ENCODE data around the gene HSPA1L. TPM values are rescaled to one million over a fixed set of nuclear protein-coding genes. Genes with fewer than 3 reads are reported as not detected.
A peak's percentile ranks its signal among the peaks of the same experiment; 100 is the strongest.

HSPA1L gene
- total RNA-seq, 1 donor: 0.86 TPM

- DNase-seq (ENCODE audit: low read depth): peak; percentile 13
- no peak overlapping the region for H3K4me3 ChIP-seq (ENCODE audit: low read depth, low read length)
- no peak for TF ChIP-seq CTCF (IDR thresholded peaks at IDR 0.05; ENCODE audit: insufficient read depth, low read depth, low read length)
These were observed 22.3 kb downstream of the HSPA1L start for GRCh38 chr6:31792761-31793171.

GRCh38 chr6:31792090-31792374 lies 23.1 kb downstream of the HSPA1L start:
- TF ChIP-seq CTCF (IDR thresholded peaks at IDR 0.05; ENCODE audit: insufficient read depth, low read depth, low read length): no peak
- no peak overlapping the region for H3K4me3 ChIP-seq (ENCODE audit: low read depth, low read length)
- DNase-seq (ENCODE audit: low read depth): no peak

- H3K4me3 ChIP-seq (ENCODE audit: low read depth, low read length): no peak overlapping the region
- DNase-seq (ENCODE audit: low read depth): peak; percentile 40
- TF ChIP-seq CTCF (IDR thresholded peaks at IDR 0.05; ENCODE audit: insufficient read depth, low read depth, low read length): peak; percentile 74
These were observed 23.6 kb downstream of the HSPA1L start for GRCh38 chr6:31791324-31792089.

GRCh38 chr6:31785475-31785874 lies 29.6 kb downstream of the HSPA1L start:
- H3K4me3 ChIP-seq (ENCODE audit: low read depth, low read length): no peak overlapping the region
- no peak for TF ChIP-seq CTCF (IDR thresholded peaks at IDR 0.05; ENCODE audit: insufficient read depth, low read depth, low read length)
- no peak for DNase-seq (ENCODE audit: low read depth)

- no peak for TF ChIP-seq CTCF (IDR thresholded peaks at IDR 0.05; ENCODE audit: insufficient read depth, low read depth, low read length)
- no peak for DNase-seq (ENCODE audit: low read depth)
- H3K4me3 ChIP-seq (ENCODE audit: low read depth, low read length): no peak overlapping the region
These were observed 30.8 kb downstream of the HSPA1L start for GRCh38 chr6:31784098-31784925.

GRCh38 chr6:31782126-31782855 lies 32.8 kb downstream of the HSPA1L start:
- no peak for DNase-seq (ENCODE audit: low read depth)
- H3K4me3 ChIP-seq (ENCODE audit: low read depth, low read length): no peak overlapping the region
- TF ChIP-seq CTCF (IDR thresholded peaks at IDR 0.05; ENCODE audit: insufficient read depth, low read depth, low read length): no peak

All from fibroblast of villous mesenchyme (primary cell).